Stimulated activated CD4-positive, alpha-beta T cell treated with anti-CD3 and anti-CD28 coated beads, Interleukin-2, amount 100 ng/mL, for 4 hours (primary cell): ENCODE data around the gene RPL36A.

Source experiments
- DNase-seq: peaks from one replicate; pipeline ENCODE4 v3.0.0-alpha.2; 2020; ENCODE audit warnings: low read depth

Gene RPL36A

GRCh38 chrX:101390664-101391525 lies at the start of gene RPL36A:
TSS of gene RPL36A (plus strand) at chrX:101391011. CDS start at chrX:101391044, 33 bp downstream.
- DNase-seq, result peak; percentile 75

- no peak for DNase-seq
These were observed 42.9 kb upstream of the RPL36A start for GRCh38 chrX:101347859-101348451.

- peak; percentile 70 for DNase-seq
These were observed 42.2 kb upstream of the RPL36A start, which contains the start of gene TIMM8A for GRCh38 chrX:101348452-101349192. TSS of gene TIMM8A (minus strand) at chrX:101348742. CDS start at chrX:101348664, 78 bp downstream.

- no peak for DNase-seq
These were observed 41.6 kb upstream of the RPL36A start for GRCh38 chrX:101349193-101349562.

- no peak for DNase-seq
These were observed 33.5 kb upstream of the RPL36A start for GRCh38 chrX:101357166-101357795.

GRCh38 chrX:101359966-101360365 lies 30.8 kb upstream of the RPL36A start:
- DNase-seq, result no peak

- no peak for DNase-seq
These were observed 30.4 kb upstream of the RPL36A start for GRCh38 chrX:101360390-101360789.

GRCh38 chrX:101362116-101362515 lies 28.7 kb upstream of the RPL36A start:
- no peak for DNase-seq

GRCh38 chrX:101362757-101363156 lies 28.1 kb upstream of the RPL36A start:
- no peak for DNase-seq

GRCh38 chrX:101365301-101365795 lies 25.5 kb upstream of the RPL36A start:
- DNase-seq, result no peak

GRCh38 chrX:101368800-101369199 lies 22.0 kb upstream of the RPL36A start:
- DNase-seq, result no peak

GRCh38 chrX:101369687-101370086 lies 21.1 kb upstream of the RPL36A start:
- DNase-seq, result no peak

GRCh38 chrX:101370888-101371504 lies 19.8 kb upstream of the RPL36A start:
- no peak for DNase-seq

- DNase-seq, result no peak
These were observed 13.3 kb upstream of the RPL36A start for GRCh38 chrX:101377547-101377946.

GRCh38 chrX:101383679-101384205 lies 7.1 kb upstream of the RPL36A start:
- no peak for DNase-seq

GRCh38 chrX:101385026-101385684 lies 5.7 kb upstream of the RPL36A start:
- no peak for DNase-seq

GRCh38 chrX:101385795-101386541 lies 4.8 kb upstream of the RPL36A start, which contains the start of gene BTK:
TSS of gene BTK (minus strand) at chrX:101386191. CDS start at chrX:101375284, 10,907 bp downstream.
- DNase-seq, result no peak

- no peak for DNase-seq
These were observed 4.3 kb upstream of the RPL36A start for GRCh38 chrX:101386542-101386885.

- DNase-seq, result no peak
These were observed 2.2 kb upstream of the RPL36A start for GRCh38 chrX:101388604-101389003.

GRCh38 chrX:101391831-101392230 lies 1.0 kb downstream of the RPL36A start:
- DNase-seq, result no peak
